ENCODE data around the gene ANKRD11.

ANKRD11 gene

DNA sequence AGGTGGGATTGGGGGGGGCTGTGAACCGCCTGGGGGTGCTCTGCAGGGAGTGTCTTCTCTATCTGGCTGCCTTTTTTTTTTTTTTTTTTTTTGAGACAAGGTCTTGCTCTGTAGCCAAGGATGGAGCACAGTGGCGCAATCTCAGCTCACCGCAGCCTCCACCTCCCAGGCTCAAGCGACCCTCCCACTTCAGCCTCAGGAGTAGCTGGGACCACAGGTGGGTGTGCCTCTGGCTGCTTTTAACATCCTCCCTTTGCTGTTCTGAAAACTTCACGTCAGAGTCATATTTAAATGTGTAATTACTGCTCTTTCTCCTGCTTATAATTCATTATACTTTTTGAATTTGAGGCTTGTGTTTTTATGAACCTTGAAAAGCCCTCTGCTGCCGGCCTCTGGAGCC is 194.4 kb downstream of the ANKRD11 start:
- no peak overlapping the region for H3K27ac ChIP-seq (ENCODE audit: insufficient read depth, low read length, poor library complexity, severe bottlenecking)

DNA sequence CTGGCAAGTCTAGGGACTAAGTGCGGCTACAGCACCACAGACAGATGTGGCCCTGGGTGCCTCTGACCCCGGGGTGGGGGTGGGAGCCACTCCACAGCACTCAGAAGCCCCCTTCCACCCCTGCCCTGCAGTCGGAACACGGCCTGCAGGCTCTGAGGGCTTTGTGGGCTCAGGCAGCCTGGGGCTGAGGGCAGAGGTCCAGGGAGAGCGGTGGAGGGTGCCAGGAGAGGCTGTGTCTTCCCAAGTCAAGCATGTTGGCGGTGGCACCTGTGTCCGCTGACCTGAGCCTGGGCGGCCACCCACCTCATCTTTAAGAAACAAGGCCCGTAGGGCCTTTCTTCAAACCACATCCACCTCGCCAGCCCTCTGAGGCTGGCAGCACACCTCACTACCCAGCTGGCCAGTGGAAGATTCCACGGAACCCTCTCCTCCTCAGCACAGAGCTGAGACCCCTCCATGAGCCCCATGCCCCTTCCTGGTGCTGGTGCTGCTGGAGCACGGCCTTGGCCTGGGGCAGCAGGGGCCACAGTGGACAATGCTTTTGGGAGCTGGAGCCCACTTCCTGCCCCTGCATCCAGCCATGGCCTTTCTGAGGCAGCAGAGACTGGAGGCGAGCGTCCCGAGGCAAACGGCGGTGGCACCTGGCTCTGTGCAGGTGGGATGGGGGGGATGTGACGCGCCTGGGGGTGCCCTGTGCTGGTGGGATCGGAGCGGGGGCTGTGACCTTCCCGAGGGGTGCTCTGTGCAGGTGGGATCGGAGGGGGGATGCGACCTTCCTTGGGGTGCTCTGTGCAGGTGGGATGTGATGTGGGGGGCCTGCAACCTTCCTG is 195.1 kb downstream of the ANKRD11 start:
- peak overlapping the region; percentile 11 for H3K27ac ChIP-seq (ENCODE audit: insufficient read depth, low read length, poor library complexity, severe bottlenecking)

More for the DNA sequence above, 194.4 kb downstream of the ANKRD11 start:
- no peaks in the 10 kb centered on the region for H3K9me3 ChIP-seq (ENCODE audit: control insufficient read depth, low read length)
- peaks cover 20% of the 10 kb centered on the region for H3K4me1 ChIP-seq (ENCODE audit: control insufficient read depth, insufficient read depth, low read length, poor library complexity, severe bottlenecking)
- peaks cover 26% of the 10 kb centered on the region for H3K36me3 ChIP-seq (ENCODE audit: control insufficient read depth, insufficient read depth, low read length)
- H3K4me3 ChIP-seq (ENCODE audit: insufficient read depth, low read depth, low read length, poor library complexity, severe bottlenecking): no peak overlapping the region
- DNase-seq: no peak
- no peaks in the 10 kb centered on the region for H3K27me3 ChIP-seq (replicated peaks; ENCODE audit: control insufficient read depth, insufficient read depth, low read length, poor library complexity, severe bottlenecking)

DNA sequence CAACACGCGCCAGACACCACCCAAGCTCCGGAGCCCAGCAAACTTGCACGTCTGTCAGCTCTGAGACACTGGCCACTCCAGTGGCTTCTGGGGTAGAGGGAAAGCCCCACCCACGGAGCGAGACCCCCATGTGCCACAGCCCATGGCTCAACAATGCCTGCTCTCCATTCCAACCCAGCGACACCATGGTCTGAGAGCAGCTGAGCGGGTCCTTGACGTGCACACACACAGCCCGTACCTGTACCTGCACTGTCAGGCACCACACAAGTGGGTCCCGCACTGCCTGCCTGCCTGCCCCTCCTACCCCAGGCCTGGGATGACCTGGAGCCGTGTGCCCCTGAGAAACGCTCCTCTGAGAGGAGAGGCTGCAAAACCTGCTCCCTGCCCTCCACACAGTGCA is 195.9 kb downstream of the ANKRD11 start:
- Histone ChIP-seq H3K36me3 (ENCODE audit: control insufficient read depth, insufficient read depth, low read length) (peaks cover 26% of the 10 kb centered on the region), H3K9me3 (ENCODE audit: control insufficient read depth, low read length) (no peaks in the 10 kb centered on the region), H3K4me1 (ENCODE audit: control insufficient read depth, insufficient read depth, low read length, poor library complexity, severe bottlenecking) (peaks cover 20% of the 10 kb centered on the region), H3K27me3 (replicated peaks; ENCODE audit: control insufficient read depth, insufficient read depth, low read length, poor library complexity, severe bottlenecking) (no peaks in the 10 kb centered on the region), H3K27ac (ENCODE audit: insufficient read depth, low read length, poor library complexity, severe bottlenecking) (no peak overlapping the region), H3K4me3 (ENCODE audit: insufficient read depth, low read depth, low read length, poor library complexity, severe bottlenecking) (no peak overlapping the region)
- DNase-seq: no peak

More for the DNA sequence above, 195.1 kb downstream of the ANKRD11 start:
- no peak for DNase-seq
- Histone ChIP-seq H3K9me3 (ENCODE audit: control insufficient read depth, low read length) (no peaks in the 10 kb centered on the region), H3K4me3 (ENCODE audit: insufficient read depth, low read depth, low read length, poor library complexity, severe bottlenecking) (no peak overlapping the region), H3K4me1 (ENCODE audit: control insufficient read depth, insufficient read depth, low read length, poor library complexity, severe bottlenecking) (peaks cover 20% of the 10 kb centered on the region), H3K27me3 (replicated peaks; ENCODE audit: control insufficient read depth, insufficient read depth, low read length, poor library complexity, severe bottlenecking) (no peaks in the 10 kb centered on the region), H3K36me3 (ENCODE audit: control insufficient read depth, insufficient read depth, low read length) (peaks cover 32% of the 10 kb centered on the region)

DNA sequence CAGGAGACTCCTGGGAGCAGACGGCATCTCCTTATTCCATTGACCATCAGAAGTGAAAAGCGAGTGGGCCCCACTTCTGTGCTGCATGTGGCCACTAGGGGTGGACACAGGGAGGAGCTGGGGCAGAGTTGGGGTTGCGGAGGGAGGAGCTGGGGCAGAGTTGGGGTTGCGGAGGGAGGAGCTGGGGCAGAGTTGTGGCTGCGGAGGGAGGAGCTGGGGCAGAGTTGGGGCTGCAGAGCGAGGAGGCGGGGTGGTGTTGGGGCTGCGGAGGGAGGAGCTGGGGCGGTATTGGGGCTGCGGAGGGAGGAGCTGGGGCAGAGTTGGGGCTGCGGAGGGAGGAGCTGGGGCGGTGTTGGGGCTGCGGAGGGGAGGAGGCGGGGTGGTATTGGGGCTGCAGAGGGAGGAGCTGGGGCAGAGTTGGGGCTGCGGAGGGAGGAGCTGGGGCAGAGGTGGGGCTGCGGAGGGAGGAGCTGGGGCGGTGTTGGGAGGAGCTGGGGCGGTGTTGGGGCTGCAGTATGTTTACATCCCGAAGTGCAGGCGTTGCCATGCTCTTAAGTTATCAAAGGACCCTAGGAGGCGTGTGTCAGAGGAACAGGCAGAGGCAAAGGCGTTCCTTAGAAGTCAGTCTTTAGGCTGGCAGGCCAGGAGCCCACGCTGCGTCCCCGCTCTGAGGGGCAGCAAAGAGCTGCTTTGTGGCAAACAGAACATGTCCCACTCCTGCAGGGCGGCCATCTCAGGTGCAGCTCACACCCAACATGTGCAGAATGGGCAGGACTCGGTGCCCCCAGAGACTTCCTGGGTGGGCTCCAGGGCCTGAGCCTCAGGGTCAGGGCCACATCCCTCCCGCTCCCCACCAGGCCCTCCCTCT is 196.9 kb downstream of the ANKRD11 start:
- DNase-seq: no peak
- no peak overlapping the region for H3K4me3 ChIP-seq (ENCODE audit: insufficient read depth, low read depth, low read length, poor library complexity, severe bottlenecking)
- no peaks in the 10 kb centered on the region for H3K9me3 ChIP-seq (ENCODE audit: control insufficient read depth, low read length)
- no peaks in the 10 kb centered on the region for H3K27me3 ChIP-seq (replicated peaks; ENCODE audit: control insufficient read depth, insufficient read depth, low read length, poor library complexity, severe bottlenecking)
- H3K36me3 ChIP-seq (ENCODE audit: control insufficient read depth, insufficient read depth, low read length): peaks cover 33% of the 10 kb centered on the region
- no peak overlapping the region for H3K27ac ChIP-seq (ENCODE audit: insufficient read depth, low read length, poor library complexity, severe bottlenecking)
- peaks cover 15% of the 10 kb centered on the region for H3K4me1 ChIP-seq (ENCODE audit: control insufficient read depth, insufficient read depth, low read length, poor library complexity, severe bottlenecking)

DNA sequence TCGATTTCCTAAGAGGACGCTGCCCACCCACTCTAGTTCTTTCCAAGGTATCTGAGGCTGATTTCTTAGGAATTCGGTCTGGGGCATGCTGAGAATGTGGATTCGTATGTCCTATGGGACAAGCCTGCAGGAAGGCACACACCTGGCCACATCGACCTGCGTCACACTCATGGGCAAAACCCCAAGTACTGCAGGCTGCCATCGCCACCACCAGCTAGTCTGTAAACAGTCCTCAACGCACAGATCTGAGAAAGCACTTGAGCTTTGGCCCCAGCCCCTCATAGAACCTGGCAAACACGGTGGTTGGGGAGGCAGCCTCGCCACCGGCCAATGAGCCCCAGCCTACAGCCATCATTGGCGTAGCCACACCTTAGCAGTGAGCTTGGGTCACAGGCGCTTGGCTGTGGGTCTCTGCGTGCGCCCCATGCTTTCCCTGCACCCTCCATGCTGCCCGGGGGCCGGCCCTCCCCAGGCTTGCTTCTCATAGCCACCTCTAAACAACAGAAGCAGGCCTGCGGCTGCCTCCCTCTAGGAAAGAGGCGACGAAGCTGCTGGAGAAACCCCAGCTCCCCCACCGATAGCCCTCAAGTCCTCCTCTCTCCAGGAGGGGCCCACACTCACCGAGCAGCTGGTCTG is 197.8 kb downstream of the ANKRD11 start:
- H3K27me3 ChIP-seq (replicated peaks; ENCODE audit: control insufficient read depth, insufficient read depth, low read length, poor library complexity, severe bottlenecking): no peaks in the 10 kb centered on the region
- DNase-seq: no peak
- peaks cover 38% of the 10 kb centered on the region for H3K36me3 ChIP-seq (ENCODE audit: control insufficient read depth, insufficient read depth, low read length)
- no peak overlapping the region for H3K27ac ChIP-seq (ENCODE audit: insufficient read depth, low read length, poor library complexity, severe bottlenecking)
- no peak overlapping the region for H3K4me3 ChIP-seq (ENCODE audit: insufficient read depth, low read depth, low read length, poor library complexity, severe bottlenecking)
- peaks cover 13% of the 10 kb centered on the region for H3K4me1 ChIP-seq (ENCODE audit: control insufficient read depth, insufficient read depth, low read length, poor library complexity, severe bottlenecking)
- no peaks in the 10 kb centered on the region for H3K9me3 ChIP-seq (ENCODE audit: control insufficient read depth, low read length)

DNA sequence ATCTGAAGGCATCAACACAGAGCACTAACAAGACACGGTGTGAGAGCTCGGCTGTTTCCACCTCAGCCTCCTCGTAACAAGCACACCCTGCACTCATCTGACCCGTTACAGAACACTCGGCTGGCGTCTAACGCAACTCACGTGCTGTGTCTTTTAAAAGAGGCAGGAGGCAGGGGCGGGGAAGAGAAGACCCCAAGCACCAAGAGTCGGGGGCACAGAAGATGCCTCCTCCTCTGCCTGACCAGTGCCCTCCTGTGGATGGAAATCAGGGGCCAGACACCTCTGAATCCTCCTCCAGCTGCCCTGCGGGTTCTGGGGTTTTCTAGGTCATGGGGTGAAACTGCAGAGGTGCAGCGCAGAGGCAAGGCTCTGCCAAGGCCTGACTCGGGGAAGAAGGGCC is 198.6 kb downstream of the ANKRD11 start:
- H3K9me3 ChIP-seq (ENCODE audit: control insufficient read depth, low read length): no peaks in the 10 kb centered on the region
- H3K36me3 ChIP-seq (ENCODE audit: control insufficient read depth, insufficient read depth, low read length): peaks cover 43% of the 10 kb centered on the region
- H3K27ac ChIP-seq (ENCODE audit: insufficient read depth, low read length, poor library complexity, severe bottlenecking): no peak overlapping the region

DNA sequence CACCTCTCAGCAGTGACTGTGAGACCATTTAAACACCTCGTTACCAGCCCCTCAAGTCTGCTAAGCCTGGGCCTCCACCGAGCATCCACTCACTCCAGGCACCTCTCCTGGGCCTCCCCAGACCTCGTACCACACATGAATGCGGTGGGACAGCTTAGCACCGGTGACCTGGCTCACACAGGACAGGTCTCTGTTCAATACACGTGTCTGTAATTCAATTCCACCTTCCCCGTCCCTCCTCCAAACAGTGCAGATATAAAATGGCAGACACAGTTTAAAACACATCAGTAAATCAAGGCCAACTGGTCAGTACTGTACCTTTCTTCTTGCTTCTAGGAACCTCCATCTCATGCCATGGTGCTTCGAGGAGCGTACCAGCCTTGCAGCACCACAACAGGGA is 199.0 kb downstream of the ANKRD11 start:
- Histone ChIP-seq H3K9me3 (ENCODE audit: control insufficient read depth, low read length) (no peaks in the 10 kb centered on the region), H3K4me3 (ENCODE audit: insufficient read depth, low read depth, low read length, poor library complexity, severe bottlenecking) (no peak overlapping the region), H3K27ac (ENCODE audit: insufficient read depth, low read length, poor library complexity, severe bottlenecking) (no peak overlapping the region), H3K4me1 (ENCODE audit: control insufficient read depth, insufficient read depth, low read length, poor library complexity, severe bottlenecking) (peaks cover 5% of the 10 kb centered on the region), H3K27me3 (replicated peaks; ENCODE audit: control insufficient read depth, insufficient read depth, low read length, poor library complexity, severe bottlenecking) (no peaks in the 10 kb centered on the region), H3K36me3 (ENCODE audit: control insufficient read depth, insufficient read depth, low read length) (peaks cover 44% of the 10 kb centered on the region)
- no peak for DNase-seq

More for the DNA sequence above, 198.6 kb downstream of the ANKRD11 start:
- H3K4me1 ChIP-seq (ENCODE audit: control insufficient read depth, insufficient read depth, low read length, poor library complexity, severe bottlenecking): peaks cover 9% of the 10 kb centered on the region
- no peak overlapping the region for H3K4me3 ChIP-seq (ENCODE audit: insufficient read depth, low read depth, low read length, poor library complexity, severe bottlenecking)
- no peak for DNase-seq
- no peaks in the 10 kb centered on the region for H3K27me3 ChIP-seq (replicated peaks; ENCODE audit: control insufficient read depth, insufficient read depth, low read length, poor library complexity, severe bottlenecking)

DNA sequence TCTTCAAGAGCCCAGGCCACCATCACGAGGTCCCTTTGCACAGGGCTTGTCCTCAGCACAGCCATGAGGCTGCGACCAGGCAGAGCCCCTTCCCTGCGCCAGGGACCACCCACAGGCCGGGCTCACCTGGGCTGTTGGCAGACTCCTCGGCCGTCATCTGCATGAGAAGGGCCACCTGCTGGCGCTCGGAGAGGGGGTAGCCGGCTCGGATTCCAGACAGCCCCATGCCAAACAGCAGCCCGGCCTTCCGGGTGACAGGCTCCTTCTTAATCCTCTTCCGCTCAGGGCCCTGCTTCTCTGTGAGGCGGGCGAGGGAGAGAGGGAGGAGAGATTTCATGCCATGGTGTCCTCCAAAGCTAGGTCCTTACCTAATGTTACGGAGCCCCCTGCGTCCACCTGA is 199.5 kb downstream of the ANKRD11 start:
- Histone ChIP-seq H3K36me3 (ENCODE audit: control insufficient read depth, insufficient read depth, low read length) (peaks cover 49% of the 10 kb centered on the region), H3K27ac (ENCODE audit: insufficient read depth, low read length, poor library complexity, severe bottlenecking) (no peak overlapping the region), H3K4me3 (ENCODE audit: insufficient read depth, low read depth, low read length, poor library complexity, severe bottlenecking) (no peak overlapping the region), H3K27me3 (replicated peaks; ENCODE audit: control insufficient read depth, insufficient read depth, low read length, poor library complexity, severe bottlenecking) (no peaks in the 10 kb centered on the region), H3K9me3 (ENCODE audit: control insufficient read depth, low read length) (no peaks in the 10 kb centered on the region), H3K4me1 (ENCODE audit: control insufficient read depth, insufficient read depth, low read length, poor library complexity, severe bottlenecking) (no peaks in the 10 kb centered on the region)
- DNase-seq: no peak

DNA sequence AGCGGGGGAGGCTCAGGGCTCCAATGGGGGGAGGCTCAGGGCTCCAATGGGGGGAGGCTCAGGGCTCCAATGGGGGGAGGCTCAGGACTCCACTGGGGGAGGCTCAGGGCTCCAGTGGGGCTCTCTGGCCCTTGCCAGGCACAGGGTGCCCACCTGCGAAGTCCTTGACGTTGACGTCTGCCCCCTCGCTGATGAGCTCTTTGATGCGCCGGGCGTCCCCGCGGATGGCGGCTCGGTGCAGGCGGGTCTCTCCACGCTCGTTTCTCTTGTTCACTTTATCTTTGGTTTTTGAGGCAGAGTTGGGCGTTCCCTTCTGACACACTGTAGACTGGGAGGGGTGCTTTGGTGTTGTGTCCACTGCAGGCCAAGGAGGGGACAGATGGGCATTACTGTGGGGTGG is 199.9 kb downstream of the ANKRD11 start:
- no peak for DNase-seq
- H3K36me3 ChIP-seq (ENCODE audit: control insufficient read depth, insufficient read depth, low read length): peaks cover 53% of the 10 kb centered on the region
- no peaks in the 10 kb centered on the region for H3K27me3 ChIP-seq (replicated peaks; ENCODE audit: control insufficient read depth, insufficient read depth, low read length, poor library complexity, severe bottlenecking)
- H3K4me1 ChIP-seq (ENCODE audit: control insufficient read depth, insufficient read depth, low read length, poor library complexity, severe bottlenecking): no peaks in the 10 kb centered on the region
- H3K27ac ChIP-seq (ENCODE audit: insufficient read depth, low read length, poor library complexity, severe bottlenecking): no peak overlapping the region
- H3K4me3 ChIP-seq (ENCODE audit: insufficient read depth, low read depth, low read length, poor library complexity, severe bottlenecking): no peak overlapping the region
- H3K9me3 ChIP-seq (ENCODE audit: control insufficient read depth, low read length): no peaks in the 10 kb centered on the region

All from effector memory CD4-positive, alpha-beta T cell (primary cell).